ENCODE results near the gene POLR1H. TPM values are rescaled to one million over a fixed set of nuclear protein-coding genes. Genes with fewer than 3 reads are reported as not detected.

Gene POLR1H
- polyA plus RNA-seq, 1 donor from 2014 or later: 51.4 TPM

DNA sequence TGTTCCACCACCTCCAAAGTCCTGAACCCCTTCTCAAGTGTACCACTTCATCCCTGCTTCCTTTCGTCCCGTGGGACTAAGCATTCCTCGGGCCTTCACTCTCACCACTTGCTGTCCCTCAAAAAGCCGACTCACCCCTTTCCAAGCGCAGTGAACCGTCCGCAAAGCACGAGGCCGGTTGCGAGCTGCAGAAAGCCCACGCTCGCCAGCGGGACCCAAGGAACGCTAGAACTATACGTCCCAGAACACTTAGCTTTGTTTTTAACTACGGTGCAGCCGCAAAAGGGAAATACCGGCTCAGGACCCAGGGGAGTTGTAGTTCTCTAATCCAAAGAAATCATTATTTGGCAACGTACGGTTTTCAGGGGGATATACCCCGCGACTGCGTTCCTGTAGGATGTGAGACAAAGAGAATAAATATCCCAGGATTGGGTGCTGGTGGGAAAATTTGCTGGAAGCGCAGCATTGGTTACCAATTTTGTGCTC, 416 bp upstream of the POLR1H start:
- H3F3A ChIP-seq (ENCODE audit: insufficient read depth, low read length, poor library complexity, severe bottlenecking): peaks cover 4% of the 10 kb centered on the region
- H3K4me3 ChIP-seq (ENCODE audit: low read length): peak overlapping the region; percentile 89
- H3K9me2 ChIP-seq (ENCODE audit: insufficient read depth, low read length): no peaks in the 10 kb centered on the region
- no peaks in the 10 kb centered on the region for H3K27me3 ChIP-seq (ENCODE audit: insufficient read depth, low read depth, low read length)
- TF ChIP-seq EZH2 (IDR thresholded peaks at IDR 0.05; ENCODE audit: borderline replicate concordance, insufficient read depth, low read length, poor library complexity, severe bottlenecking) (no peak), POLR2AphosphoS5 (IDR thresholded peaks at IDR 0.05) (no peak), EP300 (conservative IDR thresholded peaks at IDR 0.05; ENCODE audit: poor library complexity, severe bottlenecking) (no peak), SMC3 (conservative IDR thresholded peaks at IDR 0.05; ENCODE audit: poor library complexity) (no peak)
- TF ChIP-seq, protein P1, sequence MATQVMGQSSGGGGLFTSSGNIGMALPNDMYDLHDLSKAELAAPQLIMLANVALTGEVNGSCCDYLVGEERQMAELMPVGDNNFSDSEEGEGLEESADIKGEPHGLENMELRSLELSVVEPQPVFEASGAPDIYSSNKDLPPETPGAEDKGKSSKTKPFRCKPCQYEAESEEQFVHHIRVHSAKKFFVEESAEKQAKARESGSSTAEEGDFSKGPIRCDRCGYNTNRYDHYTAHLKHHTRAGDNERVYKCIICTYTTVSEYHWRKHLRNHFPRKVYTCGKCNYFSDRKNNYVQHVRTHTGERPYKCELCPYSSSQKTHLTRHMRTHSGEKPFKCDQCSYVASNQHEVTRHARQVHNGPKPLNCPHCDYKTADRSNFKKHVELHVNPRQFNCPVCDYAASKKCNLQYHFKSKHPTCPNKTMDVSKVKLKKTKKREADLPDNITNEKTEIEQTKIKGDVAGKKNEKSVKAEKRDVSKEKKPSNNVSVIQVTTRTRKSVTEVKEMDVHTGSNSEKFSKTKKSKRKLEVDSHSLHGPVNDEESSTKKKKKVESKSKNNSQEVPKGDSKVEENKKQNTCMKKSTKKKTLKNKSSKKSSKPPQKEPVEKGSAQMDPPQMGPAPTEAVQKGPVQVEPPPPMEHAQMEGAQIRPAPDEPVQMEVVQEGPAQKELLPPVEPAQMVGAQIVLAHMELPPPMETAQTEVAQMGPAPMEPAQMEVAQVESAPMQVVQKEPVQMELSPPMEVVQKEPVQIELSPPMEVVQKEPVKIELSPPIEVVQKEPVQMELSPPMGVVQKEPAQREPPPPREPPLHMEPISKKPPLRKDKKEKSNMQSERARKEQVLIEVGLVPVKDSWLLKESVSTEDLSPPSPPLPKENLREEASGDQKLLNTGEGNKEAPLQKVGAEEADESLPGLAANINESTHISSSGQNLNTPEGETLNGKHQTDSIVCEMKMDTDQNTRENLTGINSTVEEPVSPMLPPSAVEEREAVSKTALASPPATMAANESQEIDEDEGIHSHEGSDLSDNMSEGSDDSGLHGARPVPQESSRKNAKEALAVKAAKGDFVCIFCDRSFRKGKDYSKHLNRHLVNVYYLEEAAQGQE (IDR thresholded peaks at IDR 0.05; ENCODE audit: borderline replicate concordance): peak; percentile 91
- peaks cover 16% of the 10 kb centered on the region for H3K79me2 ChIP-seq (replicated peaks; ENCODE audit: insufficient read depth, low read length)
- peak overlapping the region; percentile 93 for H2AFZ ChIP-seq (ENCODE audit: low read depth, low read length)
- H3K9ac ChIP-seq (ENCODE audit: low read length): peak overlapping the region; percentile 93
- H4K20me1 ChIP-seq (ENCODE audit: insufficient read depth): no peaks in the 10 kb centered on the region
- H3K36me3 ChIP-seq (ENCODE audit: insufficient read depth, low read length): no peaks in the 10 kb centered on the region
- H3K9me3 ChIP-seq (ENCODE audit: low read length): no peaks in the 10 kb centered on the region
- peak overlapping the region; percentile 98 for H3K4me2 ChIP-seq (ENCODE audit: low read length)
- peak overlapping the region; percentile 95 for H3K27ac ChIP-seq (ENCODE audit: low read length)

DNA sequence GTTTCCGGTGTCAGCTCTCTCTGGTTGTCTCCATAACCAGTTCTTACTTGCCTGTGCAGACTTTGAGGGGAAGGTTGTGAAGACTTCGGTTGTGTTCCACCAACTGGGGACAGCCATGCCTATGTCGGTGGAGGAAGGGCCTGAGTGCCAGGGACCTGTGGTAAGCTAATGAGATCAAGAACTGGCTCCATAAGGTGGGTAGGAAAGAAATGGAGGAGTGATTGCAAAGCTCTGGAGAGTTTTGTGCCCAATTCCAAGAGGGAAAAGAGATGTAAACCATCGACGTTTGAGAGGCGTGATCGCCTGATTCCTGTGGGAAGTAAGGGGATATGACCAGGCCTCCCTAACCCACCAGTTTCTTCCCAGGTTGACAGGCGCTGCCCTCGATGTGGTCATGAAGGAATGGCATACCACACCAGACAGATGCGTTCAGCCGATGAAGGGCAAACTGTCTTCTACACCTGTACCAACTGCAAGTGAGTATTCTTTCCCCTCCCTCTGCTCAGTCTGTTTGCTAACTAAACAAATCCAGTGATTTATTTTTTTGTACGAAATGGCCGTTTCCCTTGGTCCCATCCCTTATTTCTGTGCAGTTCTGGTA, 893 bp downstream of the POLR1H start:
- Histone ChIP-seq H3K9me3 (ENCODE audit: low read length) (no peaks in the 10 kb centered on the region), H3K9me2 (ENCODE audit: insufficient read depth, low read length) (no peaks in the 10 kb centered on the region), H3K27ac (ENCODE audit: low read length) (peak overlapping the region; percentile 95), H3K79me2 (replicated peaks; ENCODE audit: insufficient read depth, low read length) (peaks cover 16% of the 10 kb centered on the region), H4K20me1 (ENCODE audit: insufficient read depth) (no peaks in the 10 kb centered on the region), H3F3A (ENCODE audit: insufficient read depth, low read length, poor library complexity, severe bottlenecking) (peaks cover 11% of the 10 kb centered on the region), H2AFZ (ENCODE audit: low read depth, low read length) (peak overlapping the region; percentile 93), H3K27me3 (ENCODE audit: insufficient read depth, low read depth, low read length) (no peaks in the 10 kb centered on the region), H3K36me3 (ENCODE audit: insufficient read depth, low read length) (no peaks in the 10 kb centered on the region), H3K4me2 (ENCODE audit: low read length) (peak overlapping the region; percentile 92), H3K4me3 (ENCODE audit: low read length) (peak overlapping the region; percentile 89), H3K9ac (ENCODE audit: low read length) (peak overlapping the region; percentile 93)
- no peak for TF ChIP-seq EP300 (conservative IDR thresholded peaks at IDR 0.05; ENCODE audit: poor library complexity, severe bottlenecking)
- no peak for TF ChIP-seq SMC3 (conservative IDR thresholded peaks at IDR 0.05; ENCODE audit: poor library complexity)
- TF ChIP-seq RAD21 (conservative IDR thresholded peaks at IDR 0.05): no peak
- TF ChIP-seq MXI1 (conservative IDR thresholded peaks at IDR 0.05; ENCODE audit: poor library complexity, severe bottlenecking): no peak
- TF ChIP-seq, protein P2, sequence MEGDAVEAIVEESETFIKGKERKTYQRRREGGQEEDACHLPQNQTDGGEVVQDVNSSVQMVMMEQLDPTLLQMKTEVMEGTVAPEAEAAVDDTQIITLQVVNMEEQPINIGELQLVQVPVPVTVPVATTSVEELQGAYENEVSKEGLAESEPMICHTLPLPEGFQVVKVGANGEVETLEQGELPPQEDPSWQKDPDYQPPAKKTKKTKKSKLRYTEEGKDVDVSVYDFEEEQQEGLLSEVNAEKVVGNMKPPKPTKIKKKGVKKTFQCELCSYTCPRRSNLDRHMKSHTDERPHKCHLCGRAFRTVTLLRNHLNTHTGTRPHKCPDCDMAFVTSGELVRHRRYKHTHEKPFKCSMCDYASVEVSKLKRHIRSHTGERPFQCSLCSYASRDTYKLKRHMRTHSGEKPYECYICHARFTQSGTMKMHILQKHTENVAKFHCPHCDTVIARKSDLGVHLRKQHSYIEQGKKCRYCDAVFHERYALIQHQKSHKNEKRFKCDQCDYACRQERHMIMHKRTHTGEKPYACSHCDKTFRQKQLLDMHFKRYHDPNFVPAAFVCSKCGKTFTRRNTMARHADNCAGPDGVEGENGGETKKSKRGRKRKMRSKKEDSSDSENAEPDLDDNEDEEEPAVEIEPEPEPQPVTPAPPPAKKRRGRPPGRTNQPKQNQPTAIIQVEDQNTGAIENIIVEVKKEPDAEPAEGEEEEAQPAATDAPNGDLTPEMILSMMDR (IDR thresholded peaks at IDR 0.05; ENCODE audit: poor library complexity, severe bottlenecking): no peak
- no peak for TF ChIP-seq TAF1 (IDR thresholded peaks at IDR 0.05; ENCODE audit: low read depth)
- no peak for TF ChIP-seq POLR2AphosphoS5 (IDR thresholded peaks at IDR 0.05)
- TF ChIP-seq EZH2 (IDR thresholded peaks at IDR 0.05; ENCODE audit: borderline replicate concordance, insufficient read depth, low read length, poor library complexity, severe bottlenecking): no peak
- TF ChIP-seq, protein P1 (IDR thresholded peaks at IDR 0.05; ENCODE audit: borderline replicate concordance): no peak
